ES-I3 (cell line): ENCODE data around the gene KISS1R.
A peak's percentile ranks its signal among the peaks of the same experiment; 100 is the strongest.

ENCODE experiments used
- H3K36me3 ChIP-seq: 2 replicates; pipeline ENCODE4 v1.6.1; 2013; ENCODE audit warnings: mild to moderate bottlenecking, low read length, control low read depth, moderate library complexity; ENCODE audit not compliant: insufficient read depth
- H3K4me1 ChIP-seq: 2 replicates; pipeline ENCODE4 v1.6.1; 2013; ENCODE audit warnings: mild to moderate bottlenecking, control low read depth, low read length; ENCODE audit not compliant: insufficient read depth
- H3K9ac ChIP-seq: 2 replicates; pipeline ENCODE4 v1.6.1; 2013; ENCODE audit warnings: low read depth, mild to moderate bottlenecking, low read length, moderate library complexity
- H3K9me3 ChIP-seq: 2 replicates; pipeline ENCODE4 v1.6.1; 2013; ENCODE audit warnings: mild to moderate bottlenecking, low read length, moderate library complexity; ENCODE audit not compliant: control insufficient read depth, insufficient read depth

Gene KISS1R

GRCh38 chr19:916645-917322 is 349 bp upstream of the KISS1R start:
- Histone ChIP-seq H3K9ac (peak overlapping the region; percentile 68; the same call in 1 of the 2 replicates), H3K4me1 (no peaks in the 10 kb centered on the region), H3K9me3 (no peaks in the 10 kb centered on the region), H3K36me3 (no peaks in the 10 kb centered on the region)

GRCh38 chr19:918152-918437 is 962 bp downstream of the KISS1R start:
- Histone ChIP-seq H3K4me1 (no peaks in the 10 kb centered on the region), H3K9me3 (no peaks in the 10 kb centered on the region), H3K9ac (peak overlapping the region; percentile 68; the same call in 1 of the 2 replicates), H3K36me3 (no peaks in the 10 kb centered on the region)

DNA sequence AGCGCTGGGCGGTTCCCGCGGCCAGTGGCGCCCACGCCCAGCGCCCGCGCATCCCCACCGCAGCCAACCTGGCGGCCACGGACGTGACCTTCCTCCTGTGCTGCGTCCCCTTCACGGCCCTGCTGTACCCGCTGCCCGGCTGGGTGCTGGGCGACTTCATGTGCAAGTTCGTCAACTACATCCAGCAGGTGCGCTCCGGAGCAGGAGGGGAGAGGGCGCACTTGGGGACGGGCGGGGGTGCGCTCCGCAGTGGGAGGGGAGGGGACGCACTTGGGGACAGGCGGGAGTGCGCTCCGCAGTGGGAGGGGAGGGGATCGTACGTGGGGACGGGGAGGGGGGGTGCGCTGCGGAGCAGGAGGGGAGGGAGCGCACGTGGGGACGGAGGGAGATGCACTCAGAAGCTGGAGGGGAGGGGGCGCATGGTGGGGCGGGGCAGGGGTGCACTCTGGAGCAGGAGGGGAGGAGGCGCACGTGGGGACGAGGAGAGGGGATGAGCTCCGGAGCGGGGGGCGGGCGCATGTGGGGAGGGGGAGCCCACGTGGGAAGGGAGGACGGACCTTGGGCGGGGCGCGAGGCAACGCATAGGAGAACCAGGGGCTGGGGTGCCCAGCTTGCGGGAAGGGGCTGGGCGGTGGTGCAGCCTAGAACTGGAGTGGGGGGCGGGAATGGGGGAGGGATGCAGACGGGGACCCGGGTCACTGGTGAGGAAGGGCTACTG is 1.5 kb downstream of the KISS1R start:
- Histone ChIP-seq H3K9me3 (no peaks in the 10 kb centered on the region), H3K36me3 (no peaks in the 10 kb centered on the region), H3K9ac (no peak overlapping the region; the same call in 1 of the 2 replicates), H3K4me1 (no peaks in the 10 kb centered on the region)

GRCh38 chr19:919199-920050 is 2.3 kb downstream of the KISS1R start:
- Histone ChIP-seq H3K36me3 (no peaks in the 10 kb centered on the region), H3K9me3 (no peaks in the 10 kb centered on the region), H3K4me1 (no peaks in the 10 kb centered on the region), H3K9ac (peak overlapping the region; percentile 34; the same call in 1 of the 2 replicates)

DNA sequence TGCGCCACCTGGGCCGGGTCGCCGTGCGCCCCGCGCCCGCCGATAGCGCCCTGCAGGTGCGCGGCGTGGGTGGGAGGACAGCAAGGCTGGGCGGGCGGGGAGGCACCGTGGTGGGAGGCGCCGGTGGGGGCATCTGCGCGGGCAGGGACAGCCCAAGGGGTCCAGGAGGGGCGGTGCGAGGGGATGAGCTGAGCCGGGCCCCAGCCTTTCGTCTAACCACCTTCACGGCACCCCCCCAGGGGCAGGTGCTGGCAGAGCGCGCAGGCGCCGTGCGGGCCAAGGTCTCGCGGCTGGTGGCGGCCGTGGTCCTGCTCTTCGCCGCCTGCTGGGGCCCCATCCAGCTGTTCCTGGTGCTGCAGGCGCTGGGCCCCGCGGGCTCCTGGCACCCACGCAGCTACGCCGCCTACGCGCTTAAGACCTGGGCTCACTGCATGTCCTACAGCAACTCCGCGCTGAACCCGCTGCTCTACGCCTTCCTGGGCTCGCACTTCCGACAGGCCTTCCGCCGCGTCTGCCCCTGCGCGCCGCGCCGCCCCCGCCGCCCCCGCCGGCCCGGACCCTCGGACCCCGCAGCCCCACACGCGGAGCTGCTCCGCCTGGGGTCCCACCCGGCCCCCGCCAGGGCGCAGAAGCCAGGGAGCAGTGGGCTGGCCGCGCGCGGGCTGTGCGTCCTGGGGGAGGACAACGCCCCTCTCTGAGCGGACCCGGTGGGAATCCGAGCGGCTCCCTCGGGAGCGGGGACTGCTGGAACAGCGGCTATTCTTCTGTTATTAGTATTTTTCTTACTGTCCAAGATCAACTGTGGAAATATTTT is 3.1 kb downstream of the KISS1R start:
- H3K4me1 ChIP-seq = no peaks in the 10 kb centered on the region
- H3K9ac ChIP-seq = peak overlapping the region; percentile 34; the same call in 1 of the 2 replicates

DNA sequence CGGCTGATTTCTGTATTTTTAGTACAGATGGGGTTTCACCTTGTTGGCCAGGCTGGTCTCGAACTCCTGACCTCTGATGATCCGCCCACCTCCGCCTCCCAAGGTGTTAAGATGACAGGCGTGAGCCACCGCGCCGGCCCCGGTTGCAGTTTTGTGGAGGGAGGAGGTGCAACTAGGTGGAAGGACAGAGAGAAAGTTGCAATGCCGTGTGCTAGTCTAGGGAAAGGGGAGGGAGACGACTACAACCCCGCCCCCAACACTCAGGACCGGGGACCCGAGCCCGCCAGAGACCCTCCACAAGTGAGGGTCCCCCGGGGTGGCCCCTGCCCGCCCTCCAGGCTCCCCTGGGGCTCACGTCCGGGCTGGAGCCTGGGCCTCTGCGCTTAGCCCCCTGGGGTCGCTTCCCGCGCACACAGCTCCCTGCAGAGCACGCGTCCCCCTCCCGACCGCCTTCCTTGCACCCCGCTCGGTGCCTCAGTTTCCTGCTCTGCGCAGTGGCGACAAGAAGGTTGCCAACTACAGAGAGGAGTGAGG is 7.5 kb downstream of the KISS1R start:
- Histone ChIP-seq H3K4me1 (peaks cover 3% of the 10 kb centered on the region; the same call in 1 of the 2 replicates), H3K9me3 (no peaks in the 10 kb centered on the region), H3K9ac (peak overlapping the region; percentile 97), H3K36me3 (no peaks in the 10 kb centered on the region)

More for the DNA sequence above, 3.1 kb downstream of the KISS1R start:
- Histone ChIP-seq H3K36me3 (no peaks in the 10 kb centered on the region), H3K9me3 (no peaks in the 10 kb centered on the region)

- H3K4me1 ChIP-seq = peaks cover 3% of the 10 kb centered on the region; the same call in 1 of the 2 replicates
- no peaks in the 10 kb centered on the region for H3K36me3 ChIP-seq
- peak overlapping the region; percentile 97 for H3K9ac ChIP-seq
- no peaks in the 10 kb centered on the region for H3K9me3 ChIP-seq
These were observed 8.0 kb downstream of the KISS1R start for GRCh38 chr19:925087-925525.

- Histone ChIP-seq H3K9ac (peak within 1 kb of the TSS; percentile 97), H3K9me3 (no peaks in the 10 kb centered on the region), H3K36me3 (no peaks in the 10 kb centered on the region), H3K4me1 (peaks cover 3% of the 10 kb centered on the region; the same call in 1 of the 2 replicates)
These were observed 8.6 kb downstream of the KISS1R start, which contains the start of gene ARID3A for GRCh38 chr19:925526-926322. Gene ARID3A, plus strand, starts transcription at chr19:926035. Its CDS starts 3,494 bp downstream, at chr19:929529.

DNA sequence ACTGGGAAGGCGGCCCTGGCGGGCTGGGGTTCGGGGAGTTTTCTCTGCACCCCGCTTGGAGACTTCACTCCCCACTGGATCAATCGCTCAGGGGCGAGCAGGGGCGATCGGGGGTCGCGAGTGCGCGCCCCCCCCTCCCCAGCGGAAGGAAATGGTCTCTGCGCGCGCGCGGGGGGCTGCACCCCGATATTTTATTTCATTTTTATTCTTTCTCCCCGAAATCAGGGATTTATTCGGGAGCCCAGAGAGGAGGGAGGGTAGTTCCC is 9.1 kb downstream of the KISS1R start:
- Histone ChIP-seq H3K4me1 (peaks cover 3% of the 10 kb centered on the region; the same call in 1 of the 2 replicates), H3K9ac (peak overlapping the region; percentile 97), H3K36me3 (no peaks in the 10 kb centered on the region), H3K9me3 (no peaks in the 10 kb centered on the region)

- Histone ChIP-seq H3K36me3 (no peaks in the 10 kb centered on the region), H3K9ac (peak overlapping the region; percentile 97), H3K9me3 (no peaks in the 10 kb centered on the region), H3K4me1 (peaks cover 3% of the 10 kb centered on the region; the same call in 1 of the 2 replicates)
These were observed 9.6 kb downstream of the KISS1R start for GRCh38 chr19:926589-927350.

- Histone ChIP-seq H3K9me3 (no peaks in the 10 kb centered on the region), H3K36me3 (no peaks in the 10 kb centered on the region), H3K9ac (peak overlapping the region; percentile 37), H3K4me1 (peaks cover 5% of the 10 kb centered on the region; the same call in 1 of the 2 replicates)
These were observed 10.2 kb downstream of the KISS1R start for GRCh38 chr19:927351-927779.

- H3K9ac ChIP-seq = peak overlapping the region; percentile 37
- H3K4me1 ChIP-seq = peaks cover 10% of the 10 kb centered on the region; the same call in 1 of the 2 replicates
These were observed 10.8 kb downstream of the KISS1R start for GRCh38 chr19:927780-928401.

More at GRCh38 chr19:927780-928401, 10.8 kb downstream of the KISS1R start:
- H3K36me3 ChIP-seq = no peaks in the 10 kb centered on the region
- H3K9me3 ChIP-seq = no peaks in the 10 kb centered on the region
